Endothelial cell of umbilical vein (primary cell): Measurements from ENCODE around the gene CYP26A1. TPM values are rescaled to one million over a fixed set of nuclear protein-coding genes. Genes with fewer than 3 reads are reported as not detected.

Experiments
- BruUV-seq: library from RNA; stranded (reverse); fragments of 400-500 nt; replicated peaks from 2 replicates; lab custom pipeline; 2021; lab: Mats Ljungman, UMichigan
- CTCF ChIA-PET: fragments of 300-600, 350-600 bp; sonication (Branson Sonifier 250); formaldehyde crosslinking; loops from one replicate; lab custom pipeline; 2021; ENCODE audit warnings: antibody characterized with exemption, inconsistent platforms; lab: Charles Lee
- POLR2A ChIA-PET: fragments of 300-600, 350-600 bp; sonication (Branson Sonifier 250); formaldehyde crosslinking; loops from one replicate; lab custom pipeline; 2021; ENCODE audit warnings: antibody characterized with exemption, inconsistent platforms; lab: Charles Lee
- DNase-seq: peaks from one replicate; pipeline ENCODE4 v3.0.0-alpha.2; 2011; ENCODE audit warnings: low read depth, low spot score
- FAIRE-seq: peaks from 2 replicates; lab custom pipeline; 2011; peaks lifted over from hg19 to GRCh38; lab: Jason Lieb, UNC
- H2AFZ ChIP-seq: 2 replicates; pipeline ENCODE4 v1.6.0; 2012; ENCODE audit warnings: low read depth, low read length, control low read depth, inconsistent platforms
- H3K27ac ChIP-seq: 2 replicates; pipeline ENCODE4 v1.5.1; 2011; ENCODE audit warnings: low read depth, mild to moderate bottlenecking, control low read depth, low read length, moderate library complexity; ENCODE audit not compliant: insufficient read depth
- H3K27me3 ChIP-seq, 2 experiments: 2 replicates each; pipeline versions ENCODE4 v1.6.0 to v1.6.1; 2011; ENCODE audit warnings: low read length in 2 of 2, mixed read lengths in 1 of 2; ENCODE audit not compliant: control insufficient read depth in 2 of 2, insufficient read depth in 2 of 2
- H3K36me3 ChIP-seq, 2 experiments: 2 replicates in 1 of 2; 3 replicates in 1 of 2; pipeline ENCODE4 v1.5.1; 2011; ENCODE audit warnings: low read length in 2 of 2, mild to moderate bottlenecking in 1 of 2, moderate library complexity in 1 of 2; ENCODE audit not compliant: control insufficient read depth in 2 of 2, insufficient read depth in 2 of 2; ENCODE audit errors: extremely low read depth in 1 of 2
- H3K4me1 ChIP-seq: 3 replicates; pipeline ENCODE4 v1.5.1; 2011; ENCODE audit warnings: mild to moderate bottlenecking, low read length; ENCODE audit not compliant: control insufficient read depth, insufficient read depth; ENCODE audit errors: extremely low read depth
- H3K4me2 ChIP-seq: 2 replicates; pipeline ENCODE4 v1.6.1; 2011; ENCODE audit warnings: low read length, control low read depth, mixed read lengths; ENCODE audit not compliant: insufficient read depth
- H3K4me3 ChIP-seq, 3 experiments: fragments of 200-600 bp in 1 of 3; sonication (generic), shearing (Covaris generic) in 1 of 3; replicated peaks in 1 of 3; 2 replicates each; pipeline ENCODE4 v1.5.1; 2011 to 2016; ENCODE audit warnings: control low read depth in 3 of 3, low read length in 3 of 3, mild to moderate bottlenecking in 2 of 3, inconsistent platforms in 1 of 3, low read depth in 1 of 3, moderate library complexity in 1 of 3; ENCODE audit not compliant: insufficient read depth in 1 of 3
- H3K79me2 ChIP-seq: 2 replicates; pipeline ENCODE4 v1.6.0; 2012; ENCODE audit warnings: low read length, inconsistent platforms; ENCODE audit not compliant: control insufficient read depth, insufficient read depth
- H3K9ac ChIP-seq: replicated peaks from 2 replicates; pipeline ENCODE3; 2011; ENCODE audit warnings: low read length, control low read depth; ENCODE audit not compliant: insufficient read depth; ENCODE audit errors: extremely low read depth
- H3K9me1 ChIP-seq: replicated peaks from 3 replicates; pipeline ENCODE4 v1.6.0; 2011; ENCODE audit warnings: mild to moderate bottlenecking, low read length; ENCODE audit not compliant: control insufficient read depth, insufficient read depth; ENCODE audit errors: extremely low read depth
- H3K9me3 ChIP-seq: replicated peaks from 2 replicates; pipeline ENCODE4 v1.5.1; 2012; ENCODE audit warnings: low read length, inconsistent platforms; ENCODE audit not compliant: control insufficient read depth, insufficient read depth
- H4K20me1 ChIP-seq: replicated peaks from 2 replicates; pipeline ENCODE3; 2011; ENCODE audit warnings: mild to moderate bottlenecking, low read length; ENCODE audit not compliant: control insufficient read depth, insufficient read depth; ENCODE audit errors: extremely low read depth
- EZH2 ChIP-seq: IDR thresholded peaks from 2 replicates; pipeline ENCODE4 v1.6.1; 2012; ENCODE audit warnings: borderline replicate concordance, low read depth, mild to moderate bottlenecking, moderate library complexity, low read length, inconsistent platforms; ENCODE audit not compliant: severe bottlenecking
- FOS ChIP-seq: IDR thresholded peaks from 2 replicates; pipeline ENCODE4 v1.6.1; 2011; ENCODE audit warnings: mild to moderate bottlenecking, low read length, moderate library complexity, borderline replicate concordance; ENCODE audit not compliant: insufficient read depth
- GATA2 ChIP-seq: IDR thresholded peaks from 2 replicates; pipeline ENCODE4 v1.7.0; 2011; ENCODE audit warnings: low read depth, mild to moderate bottlenecking, moderate library complexity, mixed read lengths, low read length; ENCODE audit not compliant: insufficient read length, insufficient read depth
- JUN ChIP-seq: IDR thresholded peaks from 2 replicates; pipeline ENCODE4 v1.6.1; 2011; ENCODE audit warnings: borderline replicate concordance, low read depth; ENCODE audit not compliant: insufficient read length, insufficient read depth
- MYC ChIP-seq: IDR thresholded peaks from one replicate; pipeline ENCODE4 v1.6.1; 2011; ENCODE audit warnings: mild to moderate bottlenecking, low read depth, low read length
- POLR2A ChIP-seq: IDR thresholded peaks from 2 replicates; pipeline ENCODE4 v1.6.1; 2012; ENCODE audit warnings: low read depth, mild to moderate bottlenecking, control low read depth, low read length
- POLR2AphosphoS5 ChIP-seq: IDR thresholded peaks from 2 replicates; pipeline ENCODE4 v1.6.1; 2012; ENCODE audit warnings: low read depth, mild to moderate bottlenecking, control low read depth, low read length, moderate library complexity; ENCODE audit not compliant: insufficient read depth
- dilution Hi-C: fragments of 300-500 bp; cut with MboI; formaldehyde crosslinking; loops from one replicate; pipeline ENCODE4 v1.15.0; 2019; ENCODE audit warnings: low sequenced_read_pairs; ENCODE audit not compliant: extremely low pct_ligation_motif_present
- intact Hi-C: fragments of 100-400 bp; cut with micrococcal nuclease; formaldehyde crosslinking; loops from one replicate; pipeline ENCODE4 v1.10.0; 2022
- polyA plus RNA-seq, 4 experiments: library from polyadenylated mRNA; depleted of rRNA in 3 of 4; stranded (reverse) in 3 of 4; unstranded in 1 of 4; fragments of >200 nt; gene quantifications; 2 replicates each; pipeline versions ENCODE4 v1.2.1 to v1.2.3, GENCODE V29; 2011 to 2012; ENCODE audit warnings: missing spikeins in 1 of 4
- total RNA-seq: library from RNA; stranded (reverse); gene quantifications from 2 replicates; pipeline ENCODE4 v1.2.3, GENCODE V29; 2021
- TF ChIP-seq, protein P1 (sequence below), 2 donors: IDR thresholded peaks; 1 replicate in 1 of 2; 2 replicates in 1 of 2; pipeline ENCODE4 v1.5.1; 2011; ENCODE audit warnings: low read length in 2 of 2, mild to moderate bottlenecking in 2 of 2, moderate library complexity in 2 of 2, control low read depth in 1 of 2, inconsistent platforms in 1 of 2, low read depth in 1 of 2; ENCODE audit not compliant: insufficient read depth in 1 of 2; ENCODE audit errors: extremely low read depth in 1 of 2
- TF ChIP-seq, protein P2 (sequence below): IDR thresholded peaks from 2 replicates; pipeline ENCODE4 v1.6.1; 2011; ENCODE audit not compliant: insufficient read depth, insufficient read length

Gene CYP26A1
- total and polyA plus RNA-seq, 2 donors (not counting 3 experiments of a cell fraction or from before 2014, with no cell fraction given): 0.95 to 4.4 TPM

DNA sequence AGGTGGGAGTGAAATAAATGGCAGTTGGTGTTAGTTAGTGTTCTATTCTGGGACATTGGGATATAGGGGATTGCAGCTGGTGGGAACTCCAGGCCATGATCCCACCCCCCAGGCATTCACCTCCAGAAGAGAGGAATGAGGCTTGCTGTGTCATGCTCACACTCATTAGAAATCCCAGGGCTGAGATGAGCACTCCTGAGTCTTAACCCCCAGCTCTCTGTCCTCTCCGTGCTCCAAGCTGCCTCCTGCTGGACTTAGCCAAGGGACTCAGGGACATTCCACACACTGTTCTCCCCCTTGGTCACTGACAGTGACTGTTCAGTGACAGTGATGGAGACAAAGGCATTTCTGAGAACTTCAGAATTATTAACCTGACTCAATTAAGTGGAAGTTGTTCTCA lies 21.5 kb downstream of the CYP26A1 start:
- DNase-seq (no peak), FAIRE-seq (no peak)
- no peak overlapping the region for H3K9ac ChIP-seq
- POLR2A ChIA-PET: no interaction called here
- H3K27ac ChIP-seq: no peak overlapping the region
- no peaks in the 10 kb centered on the region for H3K9me1 ChIP-seq
- H2AFZ ChIP-seq: no peak overlapping the region
- TF ChIP-seq POLR2A (no peak), GATA2 (no peak), FOS (no peak), MYC (no peak), JUN (no peak), EZH2 (no peak), POLR2AphosphoS5 (no peak)
- TF ChIP-seq, protein P1, sequence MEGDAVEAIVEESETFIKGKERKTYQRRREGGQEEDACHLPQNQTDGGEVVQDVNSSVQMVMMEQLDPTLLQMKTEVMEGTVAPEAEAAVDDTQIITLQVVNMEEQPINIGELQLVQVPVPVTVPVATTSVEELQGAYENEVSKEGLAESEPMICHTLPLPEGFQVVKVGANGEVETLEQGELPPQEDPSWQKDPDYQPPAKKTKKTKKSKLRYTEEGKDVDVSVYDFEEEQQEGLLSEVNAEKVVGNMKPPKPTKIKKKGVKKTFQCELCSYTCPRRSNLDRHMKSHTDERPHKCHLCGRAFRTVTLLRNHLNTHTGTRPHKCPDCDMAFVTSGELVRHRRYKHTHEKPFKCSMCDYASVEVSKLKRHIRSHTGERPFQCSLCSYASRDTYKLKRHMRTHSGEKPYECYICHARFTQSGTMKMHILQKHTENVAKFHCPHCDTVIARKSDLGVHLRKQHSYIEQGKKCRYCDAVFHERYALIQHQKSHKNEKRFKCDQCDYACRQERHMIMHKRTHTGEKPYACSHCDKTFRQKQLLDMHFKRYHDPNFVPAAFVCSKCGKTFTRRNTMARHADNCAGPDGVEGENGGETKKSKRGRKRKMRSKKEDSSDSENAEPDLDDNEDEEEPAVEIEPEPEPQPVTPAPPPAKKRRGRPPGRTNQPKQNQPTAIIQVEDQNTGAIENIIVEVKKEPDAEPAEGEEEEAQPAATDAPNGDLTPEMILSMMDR (IDR thresholded peaks at IDR 0.05; ENCODE audit: extremely low read depth in 1 of 2, insufficient read depth in 1 of 2, low read depth in 1 of 2, low read length in 2 of 2): no peak
- TF ChIP-seq, protein P2, sequence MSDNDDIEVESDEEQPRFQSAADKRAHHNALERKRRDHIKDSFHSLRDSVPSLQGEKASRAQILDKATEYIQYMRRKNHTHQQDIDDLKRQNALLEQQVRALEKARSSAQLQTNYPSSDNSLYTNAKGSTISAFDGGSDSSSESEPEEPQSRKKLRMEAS: no peak
- H3K27me3 ChIP-seq: peaks cover 0 to 5% of the 10 kb centered on the region in 2 experiments
- no peak overlapping the region for H3K4me3 ChIP-seq
- dilution Hi-C loops: no loop called here
- no peaks in the 10 kb centered on the region for H3K36me3 ChIP-seq
- CTCF ChIA-PET: interaction anchor here (0.6 to 1.2 kb wide), 2 partner anchors 11 to 607 kb away, joined by 3 read pairs; partner anchors contain the start of gene FRA10AC1
- no peaks in the 10 kb centered on the region for H4K20me1 ChIP-seq
- no peak overlapping the region for H3K4me2 ChIP-seq
- BruUV-seq: no TSS peak
- no peaks in the 10 kb centered on the region for H3K9me3 ChIP-seq
- H3K4me1 ChIP-seq: no peaks in the 10 kb centered on the region
- H3K79me2 ChIP-seq: no peaks in the 10 kb centered on the region
- intact Hi-C loops: no loop called here
